IMR-90 (cell line): ENCODE results near the gene DUSP2. TPM values are rescaled to one million over a fixed set of nuclear protein-coding genes. Genes with fewer than 3 reads are reported as not detected.

Experiments used
- ATAC-seq: fragments of 200-7000 bp; cut with Tn5 transposase; 2 replicates; pipeline ENCODE4 v1.9.1; 2020; ENCODE audit warnings: low read depth, mild to moderate bottlenecking, moderate library complexity
- BruUV-seq: library from RNA; stranded (reverse); fragments of 400-500 nt; replicated peaks from 2 replicates; lab custom pipeline; 2021; lab: Mats Ljungman, UMichigan
- CTCF ChIA-PET: fragments of 300-600 bp; formaldehyde crosslinking; extraction: SDS; loops from one replicate; lab custom pipeline; 2021; ENCODE audit warnings: antibody characterized with exemption; lab: Yijun Ruan, JAX
- POLR2A ChIA-PET: fragments of 300-600 bp; sonication (Branson Sonifier 250); formaldehyde crosslinking; loops from one replicate; lab custom pipeline; 2022; ENCODE audit warnings: antibody characterized with exemption; ENCODE audit not compliant: unreplicated experiment; lab: Charles Lee
- DNase-seq: peaks from one replicate; pipeline ENCODE4 v3.0.0; 2013
- H2AFZ ChIP-seq: replicated peaks from 2 replicates; pipeline ENCODE3; 2013; ENCODE audit warnings: low read length, mild to moderate bottlenecking; ENCODE audit not compliant: poor library complexity
- H2AK5ac ChIP-seq: 2 replicates; pipeline ENCODE4 v1.6.1; 2013; ENCODE audit warnings: low read depth, low read length, inconsistent platforms
- H2AK9ac ChIP-seq: replicated peaks from 2 replicates; pipeline ENCODE3; 2013; ENCODE audit warnings: mild to moderate bottlenecking, low read depth, low read length, moderate library complexity; ENCODE audit not compliant: poor library complexity
- H2BK120ac ChIP-seq: 2 replicates; pipeline ENCODE4 v1.6.1; 2013; ENCODE audit warnings: low read depth, low read length, inconsistent platforms
- H2BK15ac ChIP-seq: 3 replicates; pipeline ENCODE4 v1.6.1; 2013; ENCODE audit warnings: low read depth, low read length, inconsistent platforms
- H2BK20ac ChIP-seq: 2 replicates; pipeline ENCODE4 v1.6.1; 2013; ENCODE audit warnings: low read depth, mild to moderate bottlenecking, inconsistent platforms, low read length, moderate library complexity
- H2BK5ac ChIP-seq: 2 replicates; pipeline ENCODE4 v1.6.1; 2013; ENCODE audit warnings: mild to moderate bottlenecking, low read depth, low read length, inconsistent platforms; ENCODE audit not compliant: poor library complexity, severe bottlenecking
- H3K14ac ChIP-seq: replicated peaks from 2 replicates; pipeline ENCODE4 v1.6.1; 2013; ENCODE audit warnings: low read depth, low read length, inconsistent platforms
- H3K18ac ChIP-seq: 2 replicates; pipeline ENCODE4 v1.6.1; 2013; ENCODE audit warnings: low read depth, low read length, control low read depth
- H3K23ac ChIP-seq: 2 replicates; pipeline ENCODE4 v1.6.1; 2013; ENCODE audit warnings: low read depth, low read length, inconsistent platforms
- H3K27ac ChIP-seq: 2 replicates; pipeline ENCODE4 v1.5.1; 2013; ENCODE audit warnings: mild to moderate bottlenecking, control low read depth, low read length; ENCODE audit not compliant: insufficient read depth
- H3K27me3 ChIP-seq: 2 replicates; pipeline ENCODE4 v1.6.1; 2013; ENCODE audit warnings: low read length; ENCODE audit not compliant: control insufficient read depth, insufficient read depth
- H3K36me3 ChIP-seq: 2 replicates; pipeline ENCODE4 v1.6.1; 2013; ENCODE audit warnings: low read length, mixed read lengths; ENCODE audit not compliant: control insufficient read depth, insufficient read depth
- H3K4ac ChIP-seq: 2 replicates; pipeline ENCODE4 v1.6.1; 2013; ENCODE audit warnings: low read depth, low read length, inconsistent platforms
- H3K4me1 ChIP-seq: 2 replicates; pipeline ENCODE4 v1.6.1; 2013; ENCODE audit warnings: low read length, mixed read lengths; ENCODE audit not compliant: control insufficient read depth, insufficient read depth
- H3K4me2 ChIP-seq: 2 replicates; pipeline ENCODE4 v1.6.1; 2013; ENCODE audit warnings: low read depth, mild to moderate bottlenecking, control low read depth, low read length, moderate library complexity
- H3K4me3 ChIP-seq: 2 replicates; pipeline ENCODE4 v1.5.1; 2013; ENCODE audit warnings: low read depth, mild to moderate bottlenecking, control low read depth, low read length, moderate library complexity; ENCODE audit not compliant: insufficient read depth
- H3K56ac ChIP-seq: 2 replicates; pipeline ENCODE4 v1.6.1; 2013; ENCODE audit warnings: low read length, inconsistent platforms; ENCODE audit not compliant: insufficient read depth; ENCODE audit errors: extremely low read depth
- H3K79me1 ChIP-seq, 2 experiments: 2 replicates each; pipeline ENCODE4 v1.6.1; 2013; ENCODE audit warnings: low read length in 2 of 2, inconsistent platforms in 1 of 2, low read depth in 1 of 2
- H3K9ac ChIP-seq: 2 replicates; pipeline ENCODE4 v1.6.1; 2013; ENCODE audit warnings: low read depth, low read length, control low read depth
- H3K9me1 ChIP-seq: 2 replicates; pipeline ENCODE4 v1.6.1; 2013; ENCODE audit warnings: low read length, inconsistent platforms; ENCODE audit not compliant: insufficient read depth
- H3K9me3 ChIP-seq: 2 replicates; pipeline ENCODE4 v1.6.1; 2013; ENCODE audit warnings: low read length; ENCODE audit not compliant: control insufficient read depth, insufficient read depth
- H4K20me1 ChIP-seq: 2 replicates; pipeline ENCODE4 v1.6.1; 2013; ENCODE audit warnings: low read length, inconsistent platforms; ENCODE audit not compliant: insufficient read depth
- H4K5ac ChIP-seq: 2 replicates; pipeline ENCODE4 v1.6.1; 2013; ENCODE audit warnings: mild to moderate bottlenecking, low read depth, low read length, control low read depth
- H4K8ac ChIP-seq, 2 experiments: 2 replicates each; pipeline ENCODE4 v1.6.1; 2013; ENCODE audit warnings: low read depth in 2 of 2, low read length in 2 of 2, control low read depth in 1 of 2, inconsistent platforms in 1 of 2
- H4K91ac ChIP-seq: 2 replicates; pipeline ENCODE4 v1.6.1; 2013; ENCODE audit warnings: low read depth, low read length, inconsistent platforms; ENCODE audit not compliant: insufficient read depth
- BHLHE40 ChIP-seq: fragments of 150-350 bp; IDR thresholded peaks from 2 replicates; pipeline ENCODE4 v1.6.1; 2016; ENCODE audit warnings: mild to moderate bottlenecking, low read depth, low read length
- CHD1 ChIP-seq: IDR thresholded peaks from 2 replicates; pipeline ENCODE4 v1.6.1; 2012; ENCODE audit warnings: low read depth, low read length, improper control_type of control experiment
- CTCF ChIP-seq: conservative IDR thresholded peaks from 2 replicates; pipeline ENCODE4 v1.5.1; 2012; ENCODE audit warnings: mild to moderate bottlenecking, low read depth, low read length, improper control_type of control experiment
- FOS ChIP-seq: fragments of 150-350 bp; IDR thresholded peaks from 2 replicates; pipeline ENCODE4 v1.6.1; 2016; ENCODE audit warnings: low read depth, low read length
- MAFK ChIP-seq: IDR thresholded peaks from 2 replicates; pipeline ENCODE4 v1.6.1; 2012; ENCODE audit warnings: low read depth, low read length, improper control_type of control experiment
- MAZ ChIP-seq: IDR thresholded peaks from 2 replicates; pipeline ENCODE4 v1.6.1; 2012; ENCODE audit warnings: low read depth, mild to moderate bottlenecking, low read length, improper control_type of control experiment, moderate library complexity, borderline replicate concordance
- MXI1 ChIP-seq: IDR thresholded peaks from 2 replicates; pipeline ENCODE4 v1.6.1; 2012; ENCODE audit warnings: low read depth, mild to moderate bottlenecking, low read length, moderate library complexity, borderline replicate concordance
- NFE2L2 ChIP-seq: fragments of 150-350 bp; IDR thresholded peaks from 2 replicates; pipeline ENCODE4 v1.6.1; 2016; ENCODE audit warnings: low read depth, mild to moderate bottlenecking, low read length
- POLR2A ChIP-seq: IDR thresholded peaks from 2 replicates; pipeline ENCODE4 v1.6.1; 2012; ENCODE audit warnings: mild to moderate bottlenecking, low read depth, low read length
- RAD21 ChIP-seq: IDR thresholded peaks from 2 replicates; pipeline ENCODE4 v1.6.1; 2012; ENCODE audit warnings: low read length, improper control_type of control experiment
- RCOR1 ChIP-seq: IDR thresholded peaks from 2 replicates; pipeline ENCODE4 v1.6.1; 2012; ENCODE audit warnings: mild to moderate bottlenecking, low read length, improper control_type of control experiment; ENCODE audit not compliant: insufficient replicate concordance
- RFX5 ChIP-seq: IDR thresholded peaks from 2 replicates; pipeline ENCODE4 v1.8.0; 2012; ENCODE audit warnings: low read depth, mild to moderate bottlenecking, low read length, moderate library complexity
- SMC3 ChIP-seq: fragments of 150-350 bp; IDR thresholded peaks from 2 replicates; pipeline ENCODE4 v1.6.1; 2016; ENCODE audit warnings: low read depth, mild to moderate bottlenecking, antibody characterized with exemption, low read length, moderate library complexity
- WGBS, 2 experiments: methylation state at CpG; one replicate each; pipeline versions ENCODE4 v1.1.5 to v1.1.7; 2013; ENCODE audit warnings: missing lambda C conversion rate in 2 of 2; ENCODE audit not compliant: insufficient read length in 1 of 2; ENCODE audit errors: extremely low coverage in 2 of 2; 5-methylcytosine and 5-hydroxymethylcytosine counted together
- dilution Hi-C: fragments of 300-500 bp; cut with HindIII; formaldehyde crosslinking; loops from one replicate; pipeline ENCODE4 v1.14.3; 2018; ENCODE audit warnings: low sequenced_read_pairs; ENCODE audit not compliant: unreplicated experiment
- in situ Hi-C: fragments of 300-500 bp; cut with MboI; formaldehyde crosslinking; loops from 3 replicates; pipeline ENCODE4 v1.14.3; 2019; ENCODE audit warnings: low sequenced_read_pairs, inconsistent platforms, mixed read lengths
- intact Hi-C: fragments of 100-400 bp; cut with micrococcal nuclease; formaldehyde crosslinking; loops from 2 replicates; pipeline ENCODE4 v1.10.0; 2022
- polyA plus RNA-seq, 3 experiments: library from polyadenylated mRNA; depleted of rRNA; stranded (reverse); fragments of >200 nt; gene quantifications; 2 replicates each; pipeline ENCODE4 v1.2.3, GENCODE V29; 2012; ENCODE audit warnings: low replicate concordance in 1 of 3
- total RNA-seq: library from RNA; depleted of rRNA; stranded (reverse); fragments of >200 nt; gene quantifications from 2 replicates; pipeline ENCODE4 v1.2.3, GENCODE V29; 2012
- TF ChIP-seq, protein P1 (sequence below): fragments of 150-350 bp; IDR thresholded peaks from 2 replicates; pipeline ENCODE4 v1.6.1; 2017; ENCODE audit warnings: mild to moderate bottlenecking, antibody characterized with exemption, low read length, low read depth

The DUSP2 gene
- total and polyA plus RNA-seq, 2 of the 4 experiments (the other 2 are of a cell fraction): 1.8 to 3.8 TPM

GRCh38 chr2:96131813-96132745 is 13.2 kb downstream of the DUSP2 start:
- in situ Hi-C loops (loop anchor here (10.0 kb wide), 1 partner anchor 133 kb away; the partner anchor contains the start of genes CIAO1 and TMEM127), intact Hi-C loops (no loop called here), dilution Hi-C loops (no loop called here)
- no peaks in the 10 kb centered on the region; the same call in 1 of the 2 replicates for H4K20me1 ChIP-seq
- no peak overlapping the region for H2BK5ac ChIP-seq
- no peak overlapping the region for H2BK120ac ChIP-seq
- H3K4me3 ChIP-seq: no peak overlapping the region
- ATAC-seq: no peak
- H3K23ac ChIP-seq: no peak overlapping the region
- H3K27me3 ChIP-seq: peaks cover 57% of the 10 kb centered on the region
- H2AK9ac ChIP-seq: peak overlapping the region; percentile 42
- ChIA-PET CTCF (interaction anchor here (1.5 kb wide), 1 partner anchor 15 kb away, joined by 5 read pairs; no protein-coding TSS in a partner anchor), POLR2A (no interaction called here)
- H2BK15ac ChIP-seq: no peak overlapping the region
- no peak overlapping the region for H3K56ac ChIP-seq
- DNase-seq: no peak
- H4K91ac ChIP-seq: no peak overlapping the region
- H3K9me1 ChIP-seq: no peaks in the 10 kb centered on the region
- H3K9ac ChIP-seq: no peak overlapping the region
- no peaks in the 10 kb centered on the region for H3K9me3 ChIP-seq
- no peak overlapping the region for H3K4ac ChIP-seq
- H3K79me1 ChIP-seq: no peaks in the 10 kb centered on the region
- no peaks in the 10 kb centered on the region for H3K4me1 ChIP-seq
- no peak overlapping the region for H2AK5ac ChIP-seq
- no peak overlapping the region for H2BK20ac ChIP-seq
- no peak overlapping the region for H3K14ac ChIP-seq
- no TSS peak for BruUV-seq
- no peak overlapping the region for H3K4me2 ChIP-seq
- no peak overlapping the region for H4K5ac ChIP-seq
- no peak overlapping the region for H4K8ac ChIP-seq
- 94% methylated on average over 6 of the region's 26 CpGs; no CpG with 5 or more reads in 1 of the 2 experiments for WGBS, 2 experiments
- no peak overlapping the region for H3K18ac ChIP-seq
- H3K27ac ChIP-seq: no peak overlapping the region
- H3K36me3 ChIP-seq: no peaks in the 10 kb centered on the region
- peak overlapping the region; percentile 48 for H2AFZ ChIP-seq
- TF ChIP-seq FOS (no peak), BHLHE40 (no peak), CHD1 (no peak), MXI1 (no peak), CTCF (no peak), RFX5 (no peak), NFE2L2 (no peak), RCOR1 (no peak), SMC3 (no peak), MAFK (no peak), MAZ (no peak), POLR2A (no peak), RAD21 (no peak)
- TF ChIP-seq, protein P1, sequence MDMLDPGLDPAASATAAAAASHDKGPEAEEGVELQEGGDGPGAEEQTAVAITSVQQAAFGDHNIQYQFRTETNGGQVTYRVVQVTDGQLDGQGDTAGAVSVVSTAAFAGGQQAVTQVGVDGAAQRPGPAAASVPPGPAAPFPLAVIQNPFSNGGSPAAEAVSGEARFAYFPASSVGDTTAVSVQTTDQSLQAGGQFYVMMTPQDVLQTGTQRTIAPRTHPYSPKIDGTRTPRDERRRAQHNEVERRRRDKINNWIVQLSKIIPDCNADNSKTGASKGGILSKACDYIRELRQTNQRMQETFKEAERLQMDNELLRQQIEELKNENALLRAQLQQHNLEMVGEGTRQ: no peak
